Panc1 (cell line): ENCODE data around the gene FBXO47. TPM values are rescaled to one million over a fixed set of nuclear protein-coding genes. Genes with fewer than 3 reads are reported as not detected.
"Not testable (repeated sequence)": the region's sequence is repeated elsewhere in the genome, so short reads cannot be mapped to it uniquely, and the experiment has no call there.

ENCODE experiments used
- ATAC-seq: fragments of 200-7000 bp; cut with Tn5 transposase; 2 replicates; pipeline ENCODE4 v1.9.1; 2020; ENCODE audit warnings: mild to moderate bottlenecking, moderate library complexity
- BruUV-seq: library from RNA; stranded (reverse); fragments of 400-500 nt; replicated peaks from 2 replicates; lab custom pipeline; 2021; lab: Mats Ljungman, UMichigan
- CTCF ChIA-PET: fragments of 300-600 bp; sonication (Branson Sonifier 250); formaldehyde crosslinking; loops from one replicate; lab custom pipeline; 2022; ENCODE audit warnings: antibody characterized with exemption; lab: Charles Lee
- POLR2A ChIA-PET: fragments of 300-600 bp; sonication (Branson Sonifier 250); formaldehyde crosslinking; loops from one replicate; lab custom pipeline; 2022; ENCODE audit warnings: antibody characterized with exemption; lab: Charles Lee
- DNase-seq: peaks from one replicate; pipeline ENCODE4 v3.0.0-alpha.2; 2010; ENCODE audit warnings: low read depth, low spot score
- H3K27ac ChIP-seq: 2 replicates; pipeline ENCODE4 v1.5.1; 2011; ENCODE audit warnings: mild to moderate bottlenecking, low read length, inconsistent platforms
- H3K27me3 ChIP-seq: fragments of 200-500 bp; sonication (Bioruptor generic); 2 replicates; pipeline ENCODE4 v1.6.0; 2014; ENCODE audit warnings: low read length, inconsistent platforms; ENCODE audit not compliant: control insufficient read depth, insufficient read depth
- H3K36me3 ChIP-seq: fragments of 200-500 bp; sonication (Bioruptor generic); 2 replicates; pipeline ENCODE4 v1.5.1; 2014; ENCODE audit warnings: inconsistent platforms, mild to moderate bottlenecking, low read length, moderate library complexity; ENCODE audit not compliant: control insufficient read depth, insufficient read depth
- H3K4me1 ChIP-seq: 2 replicates; pipeline ENCODE4 v1.5.1; 2011; ENCODE audit warnings: inconsistent platforms, mild to moderate bottlenecking, low read length, moderate library complexity; ENCODE audit not compliant: control insufficient read depth, insufficient read depth
- H3K4me3 ChIP-seq, 2 experiments: 2 replicates each; pipeline ENCODE4 v1.5.1; 2011 to 2012; ENCODE audit warnings: low read depth in 2 of 2, low read length in 2 of 2, mild to moderate bottlenecking in 2 of 2, inconsistent platforms in 1 of 2, moderate library complexity in 1 of 2
- H3K9me3 ChIP-seq: fragments of 200-500 bp; sonication (Bioruptor generic); 2 replicates; pipeline ENCODE4 v1.5.1; 2014; ENCODE audit warnings: low read depth, mild to moderate bottlenecking, inconsistent platforms, low read length, moderate library complexity; ENCODE audit not compliant: control insufficient read depth, insufficient read depth
- POLR2AphosphoS5 ChIP-seq: IDR thresholded peaks from 2 replicates; pipeline ENCODE4 v1.6.1; 2012; ENCODE audit warnings: mild to moderate bottlenecking, low read depth, low read length, moderate library complexity
- SIN3A ChIP-seq: IDR thresholded peaks from 2 replicates; pipeline ENCODE4 v1.6.1; 2012; ENCODE audit warnings: low read depth, mild to moderate bottlenecking, low read length, moderate library complexity, borderline replicate concordance; ENCODE audit not compliant: insufficient read depth
- TCF7L2 ChIP-seq: IDR thresholded peaks from 2 replicates; pipeline ENCODE4 v1.6.1; 2011; ENCODE audit warnings: mild to moderate bottlenecking, low read depth, low read length, inconsistent platforms
- in situ Hi-C: cut with HindIII; loops from 2 replicates; pipeline ENCODE4 v1.10.0; 2016; ENCODE audit warnings: low sequenced_read_pairs, low pct_unique_long_range_greater_than_20kb
- intact Hi-C: fragments of 100-400 bp; cut with micrococcal nuclease; formaldehyde crosslinking; loops from one replicate; pipeline ENCODE4 v1.10.0; 2022; ENCODE audit not compliant: unreplicated experiment
- total RNA-seq: library from RNA; stranded (reverse); gene quantifications from one replicate; pipeline ENCODE4 v1.2.1, GENCODE V29; 2021; ENCODE audit not compliant: unreplicated experiment
- TF ChIP-seq, protein P1 (sequence below): fragments of 450-650 bp; IDR thresholded peaks from 2 replicates; pipeline ENCODE4 v1.5.1; 2017; ENCODE audit warnings: mild to moderate bottlenecking
- TF ChIP-seq, protein P2 (sequence below), 2 experiments: IDR thresholded peaks; 2 replicates each; pipeline ENCODE4 v1.6.1; 2011 to 2012; ENCODE audit warnings: low read depth in 2 of 2, control low read depth in 1 of 2, low read length in 1 of 2, mild to moderate bottlenecking in 1 of 2, moderate library complexity in 1 of 2; ENCODE audit not compliant: insufficient read depth in 1 of 2

The FBXO47 gene
- total RNA-seq, 1 experiment from 2014 or later, result not detected

GRCh38 chr17:38958326-38958725 lies 8.9 kb downstream of the FBXO47 start:
- no TSS peak for BruUV-seq
- H3K27me3 ChIP-seq, result no peaks in the 10 kb centered on the region
- no peak for ATAC-seq
- POLR2A ChIA-PET, result interaction anchor here (0.7 kb wide), 1 partner anchor 883 kb away, joined by 5 read pairs; no protein-coding TSS in a partner anchor
- no peaks in the 10 kb centered on the region; the same call in 1 of the 2 replicates for H3K4me1 ChIP-seq
- H3K4me3 ChIP-seq, result no peak overlapping the region
- H3K9me3 ChIP-seq, result no peaks in the 10 kb centered on the region
- H3K36me3 ChIP-seq, result no peaks in the 10 kb centered on the region
- H3K27ac ChIP-seq, result no peak overlapping the region
- TF ChIP-seq TCF7L2 (no peak), POLR2AphosphoS5 (no peak), SIN3A (no peak)
- TF ChIP-seq, protein P1, sequence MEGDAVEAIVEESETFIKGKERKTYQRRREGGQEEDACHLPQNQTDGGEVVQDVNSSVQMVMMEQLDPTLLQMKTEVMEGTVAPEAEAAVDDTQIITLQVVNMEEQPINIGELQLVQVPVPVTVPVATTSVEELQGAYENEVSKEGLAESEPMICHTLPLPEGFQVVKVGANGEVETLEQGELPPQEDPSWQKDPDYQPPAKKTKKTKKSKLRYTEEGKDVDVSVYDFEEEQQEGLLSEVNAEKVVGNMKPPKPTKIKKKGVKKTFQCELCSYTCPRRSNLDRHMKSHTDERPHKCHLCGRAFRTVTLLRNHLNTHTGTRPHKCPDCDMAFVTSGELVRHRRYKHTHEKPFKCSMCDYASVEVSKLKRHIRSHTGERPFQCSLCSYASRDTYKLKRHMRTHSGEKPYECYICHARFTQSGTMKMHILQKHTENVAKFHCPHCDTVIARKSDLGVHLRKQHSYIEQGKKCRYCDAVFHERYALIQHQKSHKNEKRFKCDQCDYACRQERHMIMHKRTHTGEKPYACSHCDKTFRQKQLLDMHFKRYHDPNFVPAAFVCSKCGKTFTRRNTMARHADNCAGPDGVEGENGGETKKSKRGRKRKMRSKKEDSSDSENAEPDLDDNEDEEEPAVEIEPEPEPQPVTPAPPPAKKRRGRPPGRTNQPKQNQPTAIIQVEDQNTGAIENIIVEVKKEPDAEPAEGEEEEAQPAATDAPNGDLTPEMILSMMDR, result no peak
- TF ChIP-seq, protein P2, sequence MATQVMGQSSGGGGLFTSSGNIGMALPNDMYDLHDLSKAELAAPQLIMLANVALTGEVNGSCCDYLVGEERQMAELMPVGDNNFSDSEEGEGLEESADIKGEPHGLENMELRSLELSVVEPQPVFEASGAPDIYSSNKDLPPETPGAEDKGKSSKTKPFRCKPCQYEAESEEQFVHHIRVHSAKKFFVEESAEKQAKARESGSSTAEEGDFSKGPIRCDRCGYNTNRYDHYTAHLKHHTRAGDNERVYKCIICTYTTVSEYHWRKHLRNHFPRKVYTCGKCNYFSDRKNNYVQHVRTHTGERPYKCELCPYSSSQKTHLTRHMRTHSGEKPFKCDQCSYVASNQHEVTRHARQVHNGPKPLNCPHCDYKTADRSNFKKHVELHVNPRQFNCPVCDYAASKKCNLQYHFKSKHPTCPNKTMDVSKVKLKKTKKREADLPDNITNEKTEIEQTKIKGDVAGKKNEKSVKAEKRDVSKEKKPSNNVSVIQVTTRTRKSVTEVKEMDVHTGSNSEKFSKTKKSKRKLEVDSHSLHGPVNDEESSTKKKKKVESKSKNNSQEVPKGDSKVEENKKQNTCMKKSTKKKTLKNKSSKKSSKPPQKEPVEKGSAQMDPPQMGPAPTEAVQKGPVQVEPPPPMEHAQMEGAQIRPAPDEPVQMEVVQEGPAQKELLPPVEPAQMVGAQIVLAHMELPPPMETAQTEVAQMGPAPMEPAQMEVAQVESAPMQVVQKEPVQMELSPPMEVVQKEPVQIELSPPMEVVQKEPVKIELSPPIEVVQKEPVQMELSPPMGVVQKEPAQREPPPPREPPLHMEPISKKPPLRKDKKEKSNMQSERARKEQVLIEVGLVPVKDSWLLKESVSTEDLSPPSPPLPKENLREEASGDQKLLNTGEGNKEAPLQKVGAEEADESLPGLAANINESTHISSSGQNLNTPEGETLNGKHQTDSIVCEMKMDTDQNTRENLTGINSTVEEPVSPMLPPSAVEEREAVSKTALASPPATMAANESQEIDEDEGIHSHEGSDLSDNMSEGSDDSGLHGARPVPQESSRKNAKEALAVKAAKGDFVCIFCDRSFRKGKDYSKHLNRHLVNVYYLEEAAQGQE (IDR thresholded peaks at IDR 0.05; ENCODE audit: insufficient read depth in 1 of 2, low read depth in 2 of 2, low read length in 1 of 2), result no peak
- in situ Hi-C loops (no loop called here), intact Hi-C loops (no loop called here)
- no peak for DNase-seq
- CTCF ChIA-PET, result no interaction called here

GRCh38 chr17:38953800-38954199 lies 13.4 kb downstream of the FBXO47 start:
- H3K4me3 ChIP-seq, H3K27ac ChIP-seq, DNase-seq, H3K4me1 ChIP-seq, in situ Hi-C loops, ATAC-seq, CTCF ChIA-PET, POLR2A ChIA-PET, H3K36me3 ChIP-seq, BruUV-seq, intact Hi-C loops, H3K27me3 ChIP-seq, H3K9me3 ChIP-seq: not testable (repeated sequence)

DNA sequence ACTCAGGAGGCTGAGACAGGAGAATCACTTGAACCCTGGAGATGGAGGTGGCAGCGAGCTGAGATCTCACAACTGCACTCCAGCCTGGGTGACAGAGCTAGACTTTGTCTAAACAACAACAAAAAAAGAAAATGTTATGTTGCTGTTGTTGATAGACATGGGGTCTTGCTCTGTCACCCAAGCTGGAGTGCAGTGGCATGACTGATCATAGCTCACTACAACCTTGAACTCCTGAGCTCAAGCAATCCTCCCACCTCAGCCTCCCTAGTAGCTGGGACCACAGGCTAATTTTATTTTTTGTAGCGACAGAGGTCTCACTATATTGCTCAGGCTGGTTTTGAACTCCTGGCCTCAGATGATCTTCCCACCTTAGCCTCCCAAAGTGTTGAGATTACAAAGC lies 20.0 kb downstream of the FBXO47 start:
- Histone ChIP-seq H3K36me3 (no peaks in the 10 kb centered on the region), H3K27ac (no peak overlapping the region), H3K4me1 (no peaks in the 10 kb centered on the region), H3K4me3 (no peak overlapping the region), H3K9me3 (no peaks in the 10 kb centered on the region), H3K27me3 (no peaks in the 10 kb centered on the region)
- POLR2A ChIA-PET, result no interaction called here
- no TSS peak for BruUV-seq
- DNase-seq, result no peak
- in situ Hi-C loops, result no loop called here
- CTCF ChIA-PET, result no interaction called here
- ATAC-seq, result no peak
- TF ChIP-seq, protein P1, result no peak
- TF ChIP-seq POLR2AphosphoS5 (no peak), SIN3A (no peak), TCF7L2 (no peak)
- TF ChIP-seq, protein P2 (IDR thresholded peaks at IDR 0.05; ENCODE audit: insufficient read depth in 1 of 2, low read depth in 2 of 2, low read length in 1 of 2), result no peak
- intact Hi-C loops, result no loop called here
